HCT116 (cell line): ENCODE measurements around the gene SYT10. TPM values are rescaled to one million over a fixed set of nuclear protein-coding genes. Genes with fewer than 3 reads are reported as not detected.

Experiments
- ATAC-seq: fragments of 200-7000 bp; cut with Tn5 transposase; 2 replicates; pipeline ENCODE4 v1.9.1; 2020; ENCODE audit warnings: mild to moderate bottlenecking, moderate library complexity
- BruUV-seq: library from RNA; stranded (reverse); fragments of 400-500 nt; replicated peaks from 2 replicates; lab custom pipeline; 2021; lab: Mats Ljungman, UMichigan
- CTCF ChIA-PET: fragments of 300-600 bp; sonication (Branson Sonifier 250); formaldehyde crosslinking; loops from one replicate; lab custom pipeline; 2021; ENCODE audit warnings: antibody characterized with exemption; lab: Charles Lee
- POLR2A ChIA-PET: fragments of 300-600, 350-600 bp; sonication (Branson Sonifier 250); formaldehyde crosslinking; loops from one replicate; lab custom pipeline; 2021; ENCODE audit warnings: antibody characterized with exemption; lab: Charles Lee
- RAD21 ChIA-PET, 2 experiments: fragments of 300-600 bp; sonication (Branson Sonifier 250); formaldehyde crosslinking; loops; one replicate each; lab custom pipeline; 2023; ENCODE audit warnings: low total read pairs in 2 of 2; ENCODE audit not compliant: uncharacterized antibody in 2 of 2, unreplicated experiment in 2 of 2, low non-redundant PET in 1 of 2; lab: Charles Lee
- DNase-seq: peaks from one replicate; pipeline ENCODE4 v3.0.0-alpha.2; 2010; ENCODE audit warnings: low read depth, low spot score
- H2AFZ ChIP-seq: fragments of 200-600 bp; shearing (Covaris generic), sonication (generic); 2 replicates; pipeline ENCODE4 v1.6.1; 2017; ENCODE audit warnings: low read depth, mixed run types, mixed read lengths, antibody characterized with exemption, low read length; ENCODE audit not compliant: poor library complexity, severe bottlenecking
- H3K27ac ChIP-seq: 2 replicates; pipeline ENCODE4 v1.5.1; 2012; ENCODE audit warnings: low read depth, low read length
- H3K27me3 ChIP-seq: fragments of 200-600 bp; sonication (generic); 2 replicates; pipeline ENCODE4 v1.6.1; 2016; ENCODE audit warnings: mixed run types, low read length, mixed read lengths; ENCODE audit not compliant: insufficient read depth
- H3K36me3 ChIP-seq, 2 experiments: fragments of 200-500 bp in 1 of 2; fragments of 200-600 bp in 1 of 2; sonication (Bioruptor generic) in 1 of 2; sonication (generic) in 1 of 2; 2 replicates each; pipeline versions ENCODE4 v1.5.1 to v1.6.1; 2014 to 2016; ENCODE audit warnings: low read length in 2 of 2, inconsistent platforms in 1 of 2, mixed read lengths in 1 of 2, mixed run types in 1 of 2; ENCODE audit not compliant: insufficient read depth in 2 of 2, control insufficient read depth in 1 of 2
- H3K4me1 ChIP-seq, 2 experiments: fragments of 200-600 bp in 1 of 2; sonication (generic) in 1 of 2; 2 replicates each; pipeline versions ENCODE4 v1.5.1 to v1.6.1; 2012 to 2017; ENCODE audit warnings: low read length in 2 of 2, inconsistent platforms in 1 of 2, mild to moderate bottlenecking in 1 of 2, mixed read lengths in 1 of 2, mixed run types in 1 of 2, moderate library complexity in 1 of 2; ENCODE audit not compliant: insufficient read depth in 2 of 2, control insufficient read depth in 1 of 2
- H3K4me2 ChIP-seq: fragments of 200-600 bp; sonication (generic); 2 replicates; pipeline ENCODE4 v1.6.1; 2017; ENCODE audit warnings: mixed run types, low read length, mixed read lengths
- H3K4me3 ChIP-seq, 2 experiments: fragments of 200-600 bp in 1 of 2; sonication (generic) in 1 of 2; replicated peaks in 1 of 2; 2 replicates each; pipeline ENCODE4 v1.5.1; 2011 to 2016; ENCODE audit warnings: low read length in 2 of 2, control low read depth in 1 of 2, low read depth in 1 of 2, mild to moderate bottlenecking in 1 of 2, mixed read lengths in 1 of 2, mixed run types in 1 of 2
- H3K79me2 ChIP-seq: fragments of 200-600 bp; sonication (generic); 2 replicates; pipeline ENCODE4 v1.6.1; 2017; ENCODE audit warnings: mild to moderate bottlenecking, mixed run types, low read length, moderate library complexity, mixed read lengths; ENCODE audit not compliant: insufficient read depth
- H3K9ac ChIP-seq: fragments of 200-600 bp; sonication (generic); 2 replicates; pipeline ENCODE4 v1.6.1; 2016; ENCODE audit warnings: low read length, mixed read lengths
- H3K9me2 ChIP-seq: fragments of 200-600 bp; sonication (generic), shearing (Covaris generic); 2 replicates; pipeline ENCODE4 v1.6.1; 2017; ENCODE audit warnings: mixed run types, mild to moderate bottlenecking, moderate library complexity; ENCODE audit not compliant: insufficient read depth
- H3K9me3 ChIP-seq, 2 experiments: fragments of 200-500 bp in 1 of 2; fragments of 200-600 bp in 1 of 2; sonication (Bioruptor generic) in 1 of 2; sonication (generic) in 1 of 2; 2 replicates each; pipeline ENCODE4 v1.6.1; 2014 to 2017; ENCODE audit warnings: low read length in 2 of 2, mixed read lengths in 2 of 2, inconsistent platforms in 1 of 2, low read depth in 1 of 2, mild to moderate bottlenecking in 1 of 2, mixed run types in 1 of 2, moderate library complexity in 1 of 2; ENCODE audit not compliant: control insufficient read depth in 1 of 2, insufficient read depth in 1 of 2
- H4K20me1 ChIP-seq: fragments of 200-600 bp; sonication (generic), shearing (Covaris generic); 2 replicates; pipeline ENCODE4 v1.6.1; 2017; ENCODE audit warnings: mixed run types, mild to moderate bottlenecking, moderate library complexity; ENCODE audit not compliant: insufficient read depth
- ELF1 ChIP-seq: IDR thresholded peaks from 2 replicates; pipeline ENCODE4 v1.6.1; 2012; ENCODE audit warnings: low read depth, borderline replicate concordance
- EZH2phosphoT487 ChIP-seq: fragments of 200-600 bp; IDR thresholded peaks from 2 replicates; pipeline ENCODE4 v1.6.1; 2018; ENCODE audit warnings: antibody characterized with exemption, borderline replicate concordance
- SP1 ChIP-seq: IDR thresholded peaks from 2 replicates; pipeline ENCODE4 v1.6.1; 2012; ENCODE audit warnings: low read depth
- intact Hi-C: fragments of 100-400 bp; cut with micrococcal nuclease; formaldehyde crosslinking; loops from 2 replicates; pipeline ENCODE4 v1.10.0; 2022
- total RNA-seq: library from RNA; stranded (reverse); gene quantifications from one replicate; pipeline ENCODE4 v1.2.1, GENCODE V29; 2021; ENCODE audit not compliant: unreplicated experiment
- TF ChIP-seq, protein P1 (sequence below): IDR thresholded peaks from 2 replicates; pipeline ENCODE4 v1.6.1; 2012; ENCODE audit warnings: low read depth
- TF ChIP-seq, protein P2 (sequence below): IDR thresholded peaks from 2 replicates; pipeline ENCODE4 v1.6.1; 2012

SYT10 gene
- total RNA-seq, 1 experiment from 2014 or later, result not detected

DNA sequence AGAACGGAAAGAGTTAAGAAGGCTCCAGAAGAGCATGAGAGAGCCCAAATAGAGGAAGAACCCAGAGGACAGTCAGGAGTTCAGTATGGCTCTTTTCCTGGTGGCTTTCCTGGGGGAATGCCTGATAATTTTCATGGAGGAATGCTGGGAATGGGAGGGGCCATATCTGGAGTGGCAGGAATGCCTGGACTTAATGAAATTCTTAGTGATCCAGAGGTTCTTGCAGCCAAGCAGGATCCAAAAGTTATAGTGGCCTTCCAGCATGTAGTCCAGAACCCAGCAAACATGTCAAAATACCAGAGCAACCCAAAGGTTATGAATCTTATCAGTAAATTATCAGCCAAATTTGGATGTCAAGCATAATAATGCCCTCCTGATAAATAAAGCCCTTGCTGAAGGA is 15.5 kb upstream of the SYT10 start (continued):
- TF ChIP-seq, protein P1, sequence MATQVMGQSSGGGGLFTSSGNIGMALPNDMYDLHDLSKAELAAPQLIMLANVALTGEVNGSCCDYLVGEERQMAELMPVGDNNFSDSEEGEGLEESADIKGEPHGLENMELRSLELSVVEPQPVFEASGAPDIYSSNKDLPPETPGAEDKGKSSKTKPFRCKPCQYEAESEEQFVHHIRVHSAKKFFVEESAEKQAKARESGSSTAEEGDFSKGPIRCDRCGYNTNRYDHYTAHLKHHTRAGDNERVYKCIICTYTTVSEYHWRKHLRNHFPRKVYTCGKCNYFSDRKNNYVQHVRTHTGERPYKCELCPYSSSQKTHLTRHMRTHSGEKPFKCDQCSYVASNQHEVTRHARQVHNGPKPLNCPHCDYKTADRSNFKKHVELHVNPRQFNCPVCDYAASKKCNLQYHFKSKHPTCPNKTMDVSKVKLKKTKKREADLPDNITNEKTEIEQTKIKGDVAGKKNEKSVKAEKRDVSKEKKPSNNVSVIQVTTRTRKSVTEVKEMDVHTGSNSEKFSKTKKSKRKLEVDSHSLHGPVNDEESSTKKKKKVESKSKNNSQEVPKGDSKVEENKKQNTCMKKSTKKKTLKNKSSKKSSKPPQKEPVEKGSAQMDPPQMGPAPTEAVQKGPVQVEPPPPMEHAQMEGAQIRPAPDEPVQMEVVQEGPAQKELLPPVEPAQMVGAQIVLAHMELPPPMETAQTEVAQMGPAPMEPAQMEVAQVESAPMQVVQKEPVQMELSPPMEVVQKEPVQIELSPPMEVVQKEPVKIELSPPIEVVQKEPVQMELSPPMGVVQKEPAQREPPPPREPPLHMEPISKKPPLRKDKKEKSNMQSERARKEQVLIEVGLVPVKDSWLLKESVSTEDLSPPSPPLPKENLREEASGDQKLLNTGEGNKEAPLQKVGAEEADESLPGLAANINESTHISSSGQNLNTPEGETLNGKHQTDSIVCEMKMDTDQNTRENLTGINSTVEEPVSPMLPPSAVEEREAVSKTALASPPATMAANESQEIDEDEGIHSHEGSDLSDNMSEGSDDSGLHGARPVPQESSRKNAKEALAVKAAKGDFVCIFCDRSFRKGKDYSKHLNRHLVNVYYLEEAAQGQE, result no peak
- TF ChIP-seq ELF1, result no peak
- TF ChIP-seq EZH2phosphoT487, result no peak

DNA sequence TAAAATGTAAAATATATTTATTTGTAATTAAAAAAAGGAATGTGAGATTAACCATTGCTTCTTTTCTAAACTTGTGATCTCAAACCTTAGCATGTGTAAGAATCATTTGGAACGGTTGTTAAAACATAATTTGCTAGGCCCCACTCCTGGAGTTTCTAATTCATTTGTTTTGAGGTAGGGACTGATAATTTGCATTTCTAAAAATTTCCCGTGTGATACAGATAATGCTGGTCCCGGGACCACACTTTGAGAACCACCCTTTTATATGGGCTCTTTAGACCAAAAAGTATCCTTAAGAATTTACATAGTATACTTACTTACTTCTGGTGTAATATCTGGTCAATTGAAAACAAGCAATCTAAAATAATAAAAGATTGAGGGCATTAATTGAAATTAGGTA is 10.9 kb upstream of the SYT10 start:
- no peak for ATAC-seq
- H3K9me2 ChIP-seq, result no peaks in the 10 kb centered on the region

More for the DNA sequence above, 10.9 kb upstream of the SYT10 start:
- H4K20me1 ChIP-seq, result no peaks in the 10 kb centered on the region
- H3K9me3 ChIP-seq, result peaks cover 8 to 21% of the 10 kb centered on the region in 2 experiments; a peak in 3 of 4 replicates
- POLR2A ChIA-PET, result no interaction called here
- intact Hi-C loops, result no loop called here
- H3K4me3 ChIP-seq, result no peak overlapping the region
- no peak overlapping the region for H3K4me2 ChIP-seq
- no peaks in the 10 kb centered on the region for H3K79me2 ChIP-seq
- no peak for DNase-seq
- H3K36me3 ChIP-seq, result no peaks in the 10 kb centered on the region
- no peak overlapping the region for H2AFZ ChIP-seq
- no TSS peak for BruUV-seq
- CTCF ChIA-PET, result no interaction called here
- RAD21 ChIA-PET, result no interaction called here
- H3K4me1 ChIP-seq, result no peaks in the 10 kb centered on the region
- no peak for TF ChIP-seq SP1
- TF ChIP-seq, protein P2, sequence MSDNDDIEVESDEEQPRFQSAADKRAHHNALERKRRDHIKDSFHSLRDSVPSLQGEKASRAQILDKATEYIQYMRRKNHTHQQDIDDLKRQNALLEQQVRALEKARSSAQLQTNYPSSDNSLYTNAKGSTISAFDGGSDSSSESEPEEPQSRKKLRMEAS, result no peak
- H3K27ac ChIP-seq, result no peak overlapping the region
- H3K9ac ChIP-seq, result no peak overlapping the region
- H3K27me3 ChIP-seq, result no peaks in the 10 kb centered on the region
